Measurements from ENCODE around the gene TBX2. TPM values are rescaled to one million over a fixed set of nuclear protein-coding genes. Genes with fewer than 3 reads are reported as not detected.

Gene TBX2
- total RNA-seq, 1 donor from 2014 or later: 1.7 TPM

GRCh38 chr17:61400717-61401388 is 1.2 kb downstream of the TBX2 start:
- no peak for DNase-seq (ENCODE audit: low read depth)
- TF ChIP-seq CTCF (conservative IDR thresholded peaks at IDR 0.05; ENCODE audit: low read depth, low read length): no peak
- H3K4me3 ChIP-seq (ENCODE audit: low read depth, low read length): peak overlapping the region; percentile 75

GRCh38 chr17:61401389-61402072 is 1.9 kb downstream of the TBX2 start:
- H3K4me3 ChIP-seq (ENCODE audit: low read depth, low read length): peak overlapping the region; percentile 75
- TF ChIP-seq CTCF (conservative IDR thresholded peaks at IDR 0.05; ENCODE audit: low read depth, low read length): no peak
- DNase-seq (ENCODE audit: low read depth): no peak

- peak overlapping the region; percentile 75 for H3K4me3 ChIP-seq (ENCODE audit: low read depth, low read length)
- no peak for DNase-seq (ENCODE audit: low read depth)
- no peak for TF ChIP-seq CTCF (conservative IDR thresholded peaks at IDR 0.05; ENCODE audit: low read depth, low read length)
These were observed 2.5 kb downstream of the TBX2 start for GRCh38 chr17:61402073-61402541.

- no peak for DNase-seq (ENCODE audit: low read depth)
- TF ChIP-seq CTCF (conservative IDR thresholded peaks at IDR 0.05; ENCODE audit: low read depth, low read length): no peak
- H3K4me3 ChIP-seq (ENCODE audit: low read depth, low read length): peak overlapping the region; percentile 12
These were observed 3.5 kb downstream of the TBX2 start for GRCh38 chr17:61402978-61403800.

GRCh38 chr17:61403801-61404662 is 4.4 kb downstream of the TBX2 start:
- peak overlapping the region; percentile 12 for H3K4me3 ChIP-seq (ENCODE audit: low read depth, low read length)
- no peak for TF ChIP-seq CTCF (conservative IDR thresholded peaks at IDR 0.05; ENCODE audit: low read depth, low read length)
- DNase-seq (ENCODE audit: low read depth): no peak

GRCh38 chr17:61404663-61404912 is 4.9 kb downstream of the TBX2 start:
- no peak overlapping the region for H3K4me3 ChIP-seq (ENCODE audit: low read depth, low read length)
- no peak for TF ChIP-seq CTCF (conservative IDR thresholded peaks at IDR 0.05; ENCODE audit: low read depth, low read length)
- DNase-seq (ENCODE audit: low read depth): no peak
